Stimulated activated naive CD8-positive, alpha-beta T cell treated with anti-CD3 and anti-CD28 coated beads, Interleukin-15, Interleukin-2, amounts not matched to agents 100 U/mL and 50 U/mL, for 24 hours (primary cell): ENCODE results near the gene CDC42BPB.
"Not testable (repeated sequence)": the region's sequence is repeated elsewhere in the genome, so short reads cannot be mapped to it uniquely, and the experiment has no call there.

Experiments used
- ATAC-seq: fragments of 150-1000 bp; cut with Tn5 transposase; one replicate; pipeline ENCODE4 v1.10.0; 2021
- DNase-seq: peaks from one replicate; pipeline ENCODE4 v3.0.0; 2021

CDC42BPB gene

DNA sequence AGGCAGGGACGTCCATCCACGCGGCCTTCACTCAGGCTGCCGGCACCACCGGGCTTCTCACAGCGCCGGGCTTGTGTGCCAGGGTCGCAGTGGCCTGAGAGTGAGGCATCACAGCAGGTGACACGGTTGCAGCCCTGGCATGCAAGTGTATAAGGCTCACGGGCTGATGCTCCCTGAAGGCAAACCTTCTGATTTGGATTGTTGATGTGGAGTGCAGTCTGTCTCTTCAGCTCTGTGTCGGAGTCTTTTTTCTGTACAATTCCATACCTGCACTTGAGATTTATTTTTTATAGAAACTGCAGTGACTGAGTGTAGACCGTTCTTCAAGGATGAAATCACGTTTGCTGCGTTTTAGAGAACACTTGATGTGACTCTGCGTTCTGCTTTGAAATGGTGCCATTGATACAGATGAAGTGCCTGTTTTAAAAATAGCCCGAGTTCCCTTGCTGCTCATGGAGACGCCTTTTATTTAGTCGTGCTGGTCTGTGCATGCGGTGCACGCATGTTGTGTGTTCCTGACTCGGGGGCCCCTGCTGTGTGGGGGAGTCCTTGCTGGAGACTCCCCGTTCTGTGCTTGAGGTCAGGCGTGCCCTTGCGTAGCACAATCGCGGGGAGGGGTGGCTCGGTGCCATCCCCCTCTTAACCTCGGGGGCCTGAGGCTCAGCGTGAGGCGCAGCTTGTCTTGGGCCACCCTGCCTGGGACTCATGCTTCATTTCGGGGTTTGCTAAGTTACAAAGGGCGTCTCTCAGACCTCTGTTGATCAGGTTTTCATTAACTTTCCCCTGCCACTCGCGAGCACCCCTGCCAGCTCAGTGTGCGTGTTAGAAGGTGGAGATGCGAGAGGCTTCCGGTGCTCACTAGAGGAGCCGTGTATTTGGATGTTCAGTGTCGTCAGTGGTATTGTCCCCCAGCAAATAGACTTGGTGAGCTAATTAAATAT lies 156.4 kb downstream of the CDC42BPB start:
- DNase-seq (no peak), ATAC-seq (peak; percentile 40)

DNA sequence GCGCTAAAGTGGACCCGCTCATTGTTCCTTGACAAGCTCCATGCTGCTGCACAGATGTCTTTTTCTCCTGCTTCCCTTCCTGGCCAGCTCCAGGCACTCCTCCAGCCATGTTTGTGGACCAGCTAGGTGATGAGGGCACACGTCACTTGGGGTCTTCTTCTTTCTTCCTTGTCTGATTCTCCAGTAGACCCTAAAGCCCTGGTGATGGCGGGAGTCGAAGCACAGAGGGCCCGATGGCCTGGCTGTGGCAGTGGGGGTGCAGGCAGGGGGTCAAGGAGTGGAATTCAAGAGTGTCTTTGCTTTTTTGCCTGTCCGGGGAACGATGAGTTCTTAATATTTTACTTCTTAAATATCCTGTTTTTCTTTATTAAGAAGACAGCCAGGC lies 157.8 kb downstream of the CDC42BPB start:
- no peak for DNase-seq
- ATAC-seq = no peak

DNA sequence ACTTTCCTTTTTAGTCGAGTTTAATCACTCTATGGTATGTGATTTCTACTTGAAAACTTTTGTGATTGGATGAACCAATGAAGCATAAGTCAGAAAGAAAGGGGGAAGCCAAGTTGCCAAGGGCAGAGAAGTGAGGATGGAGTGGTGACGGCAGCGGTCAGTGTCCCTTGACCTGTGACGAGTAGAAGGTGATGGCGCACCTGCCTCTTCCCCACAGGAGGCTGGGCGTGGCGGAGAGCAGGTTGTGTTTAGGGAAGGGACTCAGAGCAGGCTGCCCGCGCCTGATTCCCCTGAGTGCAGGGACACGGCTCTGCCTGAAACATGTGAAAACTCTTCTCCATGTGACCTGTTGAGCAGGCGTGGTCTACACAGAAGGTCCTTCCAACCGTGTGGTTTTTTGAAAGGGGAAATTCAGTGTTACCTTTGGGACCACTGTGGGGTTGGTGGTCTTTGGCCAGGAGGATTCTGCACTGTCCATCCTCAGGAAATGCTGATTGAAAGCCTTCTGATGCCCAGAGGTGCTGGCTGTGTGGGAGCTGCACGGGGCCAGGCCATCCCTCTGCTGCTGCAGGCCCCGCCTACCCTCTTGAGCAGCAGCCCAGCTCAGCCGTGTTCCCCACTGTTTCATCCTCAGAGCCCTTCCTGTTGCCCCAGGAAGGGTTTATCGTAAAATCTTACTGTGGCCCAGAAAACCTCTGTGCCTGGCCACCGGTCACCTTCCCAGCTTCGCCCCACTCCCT lies 158.4 kb downstream of the CDC42BPB start:
- DNase-seq (no peak), ATAC-seq (peak; percentile 22)

DNA sequence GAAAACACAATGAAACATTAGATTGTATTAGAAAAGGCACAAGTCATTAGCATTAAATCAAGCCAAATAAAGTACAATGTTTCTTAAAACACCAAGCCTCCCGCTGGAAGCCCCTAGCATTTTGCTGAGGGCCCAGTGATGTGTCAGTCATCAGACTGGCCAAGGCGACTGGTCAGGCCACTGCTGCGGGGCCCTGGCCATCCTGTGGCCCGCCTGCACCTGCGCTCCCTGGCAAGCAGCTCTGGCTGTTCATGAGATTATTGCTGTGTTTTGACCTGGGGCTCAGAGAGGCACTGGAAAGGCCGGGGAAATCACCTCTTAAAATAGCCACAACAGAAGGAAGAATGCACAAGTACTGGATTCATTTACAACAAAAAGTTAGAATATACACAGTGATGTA lies 159.1 kb downstream of the CDC42BPB start:
- ATAC-seq = no peak
- DNase-seq = no peak

DNA sequence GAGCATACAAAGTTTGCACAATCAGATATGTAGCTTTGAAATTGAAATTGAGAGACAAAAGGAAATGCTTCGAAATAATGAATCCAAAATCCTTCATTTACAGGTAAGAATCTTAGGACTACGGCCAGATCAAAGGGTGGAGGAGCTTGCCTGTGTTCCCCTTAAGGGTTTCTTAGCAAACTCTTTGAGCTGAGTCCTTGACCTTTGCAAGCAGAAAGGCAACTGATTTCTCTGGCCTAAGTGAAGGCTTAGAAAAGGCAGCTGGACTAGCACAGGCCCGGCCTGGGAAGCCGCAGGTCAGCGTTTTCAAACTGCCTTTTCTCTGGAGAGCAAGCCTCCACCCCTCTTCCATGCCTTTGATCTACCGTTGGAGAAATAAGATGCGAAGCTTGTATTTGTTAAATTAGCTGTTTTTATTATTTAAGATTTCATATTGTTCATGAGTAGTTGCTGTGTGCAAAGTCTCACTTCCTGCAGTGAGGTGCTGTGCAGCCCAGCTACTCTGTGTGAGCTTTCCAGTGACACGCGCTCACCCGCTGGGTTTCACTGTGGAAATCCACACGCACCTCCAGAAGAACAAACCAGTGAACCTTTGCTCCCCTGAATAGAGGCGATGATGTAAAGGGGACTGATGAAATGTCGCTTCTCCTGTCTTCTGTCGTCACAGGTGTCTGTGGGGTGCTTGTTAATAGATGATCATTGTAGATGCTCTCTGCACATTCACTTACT lies 159.9 kb downstream of the CDC42BPB start:
- ATAC-seq (no peak), DNase-seq (no peak)

DNA sequence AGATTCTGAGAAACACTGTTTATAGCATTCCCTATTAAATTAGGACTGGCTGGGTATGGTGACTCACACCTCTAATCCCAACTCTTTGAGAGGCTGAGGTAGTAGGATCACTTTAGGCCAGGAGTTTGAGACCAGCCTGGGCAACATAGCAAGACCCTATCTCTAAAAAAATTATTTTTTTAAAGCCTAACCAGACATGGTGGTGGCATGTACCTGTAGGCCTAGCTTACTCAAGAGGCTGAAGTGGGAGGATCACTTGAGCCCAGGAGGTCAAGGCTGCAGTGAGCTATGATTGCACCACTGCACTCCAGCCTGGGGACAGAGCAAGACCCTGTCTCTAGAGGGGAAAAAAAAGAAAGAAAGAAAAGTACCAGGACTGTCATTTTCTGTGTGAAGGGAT lies 160.6 kb downstream of the CDC42BPB start:
- ATAC-seq = not testable (repeated sequence)

DNA sequence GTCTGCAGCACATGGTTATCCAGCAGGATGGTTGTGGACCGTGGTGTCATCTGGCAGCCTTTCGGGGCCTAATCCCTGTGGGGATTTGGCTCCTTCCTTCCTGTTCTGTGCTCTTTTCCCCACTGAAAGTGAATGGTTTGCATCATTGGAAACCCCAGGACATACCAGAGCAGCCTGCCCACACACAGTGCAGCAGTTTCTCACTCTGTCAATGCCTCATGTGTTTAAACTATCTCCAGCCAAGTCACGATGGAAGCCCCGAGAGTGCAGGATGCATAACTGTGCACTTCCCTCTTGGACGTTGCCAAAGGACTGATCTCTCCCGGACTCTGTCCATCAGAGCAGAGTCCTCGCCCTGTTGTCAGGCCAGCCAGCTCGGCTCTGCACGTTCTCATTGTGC lies 163.9 kb downstream of the CDC42BPB start:
- DNase-seq (no peak), ATAC-seq (no peak)

More for the DNA sequence above, 160.6 kb downstream of the CDC42BPB start:
- DNase-seq = not testable (repeated sequence)

DNA sequence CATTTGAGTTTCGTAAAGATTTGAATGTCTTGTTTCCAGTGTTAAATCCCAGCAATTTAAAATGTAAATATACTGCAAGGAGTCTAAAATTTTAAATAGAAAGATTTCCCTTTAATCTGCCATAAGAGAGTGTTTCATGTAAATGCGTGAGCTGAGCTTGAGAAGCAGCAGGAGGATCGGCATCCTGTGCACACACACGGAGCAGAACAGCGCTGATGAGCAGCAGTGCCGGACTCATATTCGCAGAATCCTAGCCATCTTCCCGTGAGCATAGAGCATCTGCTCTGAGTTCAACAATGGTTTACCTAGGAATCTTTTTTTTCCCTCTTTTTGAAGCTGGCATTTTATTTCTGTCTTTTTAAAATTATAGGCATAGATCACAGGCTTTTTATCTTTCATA lies 164.7 kb downstream of the CDC42BPB start:
- no peak for ATAC-seq
- DNase-seq = no peak

DNA sequence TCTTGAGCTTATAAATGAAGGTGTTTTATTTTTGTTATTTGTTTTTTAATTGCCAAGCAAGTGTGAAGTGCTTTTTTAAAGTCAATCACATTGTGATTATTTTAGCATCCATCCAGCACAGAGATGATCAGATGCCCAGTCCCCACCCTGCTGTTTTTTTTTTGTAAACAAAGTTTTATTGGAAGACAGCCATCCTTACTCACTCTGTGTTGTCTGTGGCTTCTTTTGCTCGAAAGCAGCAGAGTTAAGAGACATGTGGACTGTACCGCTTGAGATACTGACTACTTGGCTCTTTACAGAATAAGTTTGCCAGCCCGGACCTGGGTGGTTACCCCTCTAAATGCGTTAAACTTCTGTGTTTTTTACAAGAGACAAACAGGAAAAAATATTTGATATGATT lies 165.8 kb downstream of the CDC42BPB start:
- DNase-seq (no peak), ATAC-seq (no peak)

DNA sequence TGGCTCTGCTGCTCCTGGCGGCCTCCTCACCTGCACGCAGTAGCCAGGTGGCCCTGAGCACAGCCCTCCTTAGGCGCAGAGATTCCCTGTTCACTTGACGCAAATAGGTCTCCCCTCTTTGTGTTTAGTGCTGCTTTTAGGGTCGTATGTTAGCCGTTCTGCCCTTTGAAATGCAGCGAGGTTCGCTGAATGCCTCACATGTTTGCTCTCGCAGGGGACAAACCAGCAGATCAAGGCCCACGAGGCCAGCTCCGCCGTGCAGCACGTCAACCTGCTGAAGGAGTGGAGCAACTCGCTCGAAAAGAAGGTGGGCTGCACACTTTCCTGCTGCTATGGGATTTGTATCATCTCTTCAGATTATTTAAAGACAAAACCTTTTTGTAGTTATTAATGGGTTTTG lies 166.2 kb downstream of the CDC42BPB start:
- ATAC-seq (no peak), DNase-seq (no peak)

DNA sequence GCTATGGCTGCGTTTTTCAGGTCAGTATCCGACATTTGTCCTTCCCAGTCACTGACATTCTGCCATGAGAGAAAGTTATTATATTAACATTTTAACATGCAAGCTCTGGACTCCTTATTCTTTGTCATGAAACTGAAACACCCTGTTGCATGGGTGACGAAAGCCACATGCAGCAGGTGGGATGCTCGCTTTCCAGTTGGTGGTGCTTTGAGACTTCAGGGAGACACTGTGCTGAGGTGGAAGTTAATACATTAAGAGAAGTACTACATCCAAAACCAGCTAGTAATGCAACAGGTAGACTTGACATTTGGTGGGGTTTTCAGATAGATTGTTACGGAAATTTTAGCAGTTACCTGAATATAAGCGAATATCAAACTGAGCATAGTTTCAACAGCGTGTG lies 167.7 kb downstream of the CDC42BPB start:
- ATAC-seq = no peak

DNA sequence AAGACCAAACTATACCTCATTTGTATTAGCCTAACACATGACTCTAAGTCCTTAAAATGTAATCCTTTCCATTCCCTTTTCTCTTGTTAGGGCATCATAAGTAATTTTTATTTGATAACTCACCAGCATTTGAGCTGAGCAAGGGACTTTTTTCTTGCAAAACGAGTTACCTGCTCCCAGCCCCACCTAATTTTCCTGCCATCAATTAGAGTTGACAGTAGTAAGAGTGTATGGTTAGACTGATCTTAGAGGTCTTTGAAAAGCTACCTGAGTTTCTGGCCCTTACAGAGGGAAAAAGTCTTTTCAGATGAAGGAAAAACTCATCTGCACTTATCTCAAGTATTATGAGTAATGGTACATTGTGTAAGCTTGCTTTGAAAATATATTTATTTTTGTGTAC lies 168.6 kb downstream of the CDC42BPB start:
- ATAC-seq (no peak), DNase-seq (no peak)

More for the DNA sequence above, 167.7 kb downstream of the CDC42BPB start:
- DNase-seq = no peak

DNA sequence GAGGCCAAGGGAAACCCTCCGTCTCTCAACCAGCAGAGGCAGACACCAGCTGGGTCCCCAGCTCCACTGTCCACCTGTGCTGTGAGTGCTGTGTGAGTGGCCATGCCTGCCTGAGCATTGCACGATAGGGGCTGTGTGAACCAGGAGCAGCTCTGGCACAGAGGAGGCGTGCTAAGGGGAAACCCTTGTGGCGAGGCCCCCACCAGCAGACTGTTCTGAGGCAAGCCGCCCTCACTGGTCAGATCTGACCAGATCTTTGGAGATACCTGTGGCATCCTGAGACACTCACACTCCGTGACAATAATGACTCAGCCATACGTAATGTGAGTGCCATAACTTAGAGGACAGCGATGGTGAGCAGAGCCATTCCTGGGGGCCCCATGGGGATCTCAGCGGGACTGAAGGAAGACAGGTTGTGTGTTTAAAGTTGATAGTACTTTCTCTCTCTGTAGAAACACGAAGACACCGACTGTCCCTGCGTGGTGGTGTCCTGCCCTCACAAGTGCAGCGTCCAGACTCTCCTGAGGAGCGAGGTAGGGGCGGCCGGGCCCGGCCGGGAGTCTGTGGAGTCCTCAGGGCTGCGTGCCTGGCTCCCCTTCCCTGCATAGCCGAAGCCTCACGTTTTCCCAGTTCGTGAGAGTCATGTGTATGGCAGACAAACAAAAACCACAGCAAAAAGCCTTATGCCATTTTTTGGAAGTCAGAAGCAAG lies 171.5 kb downstream of the CDC42BPB start:
- DNase-seq (no peak), ATAC-seq (no peak)

DNA sequence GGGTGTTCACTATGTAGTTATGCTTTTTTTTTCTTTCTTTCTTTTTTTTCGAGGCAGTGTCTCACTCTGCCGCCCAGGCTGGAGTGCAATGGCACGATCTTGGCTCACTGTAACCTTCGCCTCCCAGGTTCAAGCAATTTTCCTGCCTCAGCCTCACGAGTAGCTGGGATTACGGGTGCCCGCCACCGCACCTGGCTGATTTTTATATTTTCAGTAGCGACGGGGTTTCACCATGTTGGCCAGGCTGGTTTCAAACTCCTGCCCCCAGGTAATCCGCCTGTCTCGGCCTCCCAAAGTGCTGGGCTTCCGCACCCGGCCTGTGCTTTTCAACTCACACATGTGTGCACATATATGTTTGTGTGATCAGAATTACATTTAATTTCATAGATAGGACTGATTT lies 173.8 kb downstream of the CDC42BPB start:
- DNase-seq = no peak
- ATAC-seq = no peak

DNA sequence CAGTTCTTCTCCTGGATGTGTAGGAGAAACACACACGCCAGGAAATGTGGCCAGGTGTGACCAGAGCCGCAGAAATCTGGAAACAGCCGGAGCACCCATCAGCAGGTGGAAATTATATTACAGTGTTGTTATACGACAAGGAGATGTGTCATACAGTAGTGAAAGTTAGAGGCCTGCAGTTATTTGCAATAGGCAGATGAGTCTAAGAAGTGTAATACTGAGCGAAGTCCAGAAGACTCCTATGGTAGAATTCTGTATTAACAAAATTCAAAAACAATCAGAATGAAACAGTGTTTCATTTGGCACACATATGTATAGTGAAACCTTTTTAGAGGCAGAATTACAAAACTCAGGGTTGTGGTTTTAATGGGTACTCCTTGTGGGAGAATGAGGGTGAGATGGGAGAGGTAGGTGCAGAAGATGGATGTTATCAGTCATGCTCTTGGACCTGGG lies 174.2 kb downstream of the CDC42BPB start:
- DNase-seq (no peak), ATAC-seq (peak; percentile 82)
